SKM-1 (cell line): Measurements from ENCODE around the gene VTI1B.

Experiments used
- DNase-seq: peaks from one replicate; lab custom pipeline; 2025; ENCODE audit not compliant: unreplicated experiment; lab: John Stamatoyannopoulos, UW

VTI1B gene

GRCh38 chr14:67680121-67680602, 5.7 kb upstream of the VTI1B start:
- DNase-seq = no peak

DNA sequence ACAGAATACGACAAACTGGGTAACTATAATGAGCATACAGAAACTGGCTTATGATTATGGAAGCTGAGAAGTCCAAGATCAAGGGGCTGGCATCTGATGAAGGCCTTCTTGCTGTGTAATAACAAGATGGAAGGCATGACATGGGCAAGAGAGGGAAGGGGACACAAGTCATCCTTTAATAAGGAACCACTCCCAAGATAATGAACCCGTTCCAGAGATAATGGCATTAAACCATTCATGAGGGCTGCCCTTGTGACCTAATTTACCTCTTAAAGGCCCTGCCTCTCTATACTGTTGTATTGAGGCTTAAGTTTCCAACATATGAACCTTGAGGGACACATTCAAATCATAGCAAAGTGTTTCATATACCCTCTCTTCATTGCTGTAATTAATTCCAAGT, 4.6 kb upstream of the VTI1B start:
- DNase-seq = no peak

DNA sequence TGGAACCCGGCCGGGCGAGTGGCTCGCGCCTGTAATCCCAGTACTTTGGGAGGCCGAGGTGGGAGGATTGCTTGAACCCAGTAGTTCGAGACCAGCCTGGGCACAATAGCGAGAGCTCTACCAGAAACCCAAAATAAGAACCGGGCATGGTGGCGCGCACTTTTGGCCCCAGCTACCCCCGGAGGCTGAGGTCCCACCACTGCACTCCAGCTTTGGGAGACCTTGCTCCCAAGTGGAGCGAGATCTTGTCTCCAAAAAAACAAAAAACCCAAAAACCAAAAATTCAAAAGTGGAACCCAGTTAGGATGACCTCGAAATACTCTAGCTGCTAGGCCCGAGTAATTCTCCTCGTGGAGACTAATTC, 769 bp upstream of the VTI1B start:
- no peak for DNase-seq

DNA sequence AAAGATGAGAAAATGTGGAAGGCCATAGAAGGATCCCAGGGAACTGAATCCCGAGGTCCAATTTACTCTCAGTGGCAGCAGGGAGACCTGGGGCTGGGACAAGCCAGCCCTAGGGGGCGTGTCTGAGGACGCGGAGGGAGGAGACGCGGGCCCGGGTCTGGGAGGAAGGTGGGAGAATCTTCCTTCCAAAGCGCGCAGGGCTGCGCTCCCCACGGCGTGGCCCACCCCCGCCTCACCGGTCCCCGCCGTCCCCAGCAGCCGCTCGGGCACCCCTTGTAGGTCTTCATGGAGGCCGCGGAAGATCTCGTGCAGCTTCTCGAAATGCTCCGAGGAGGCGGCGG, 323 bp downstream of the VTI1B start:
- DNase-seq = no peak

DNA sequence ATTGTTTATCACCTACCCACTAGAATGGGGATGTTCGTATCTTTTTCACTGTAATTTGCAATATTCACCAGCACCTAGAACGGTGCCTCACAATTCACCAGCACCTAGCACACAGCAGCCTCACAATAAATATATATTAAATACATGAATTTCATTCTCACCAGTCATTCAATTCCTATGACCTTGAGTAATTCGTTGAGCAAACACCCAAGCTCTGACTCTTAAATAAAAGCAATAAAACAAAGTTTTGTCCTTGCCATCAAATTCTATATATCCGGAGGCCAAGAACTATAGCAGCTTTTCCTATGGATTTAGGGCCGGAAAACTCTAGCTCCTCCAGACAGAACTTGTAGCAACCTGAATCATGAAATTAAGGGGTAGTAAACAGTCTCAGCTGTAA, 981 bp downstream of the VTI1B start:
- no peak for DNase-seq

GRCh38 chr14:67668559-67668958, 5.9 kb downstream of the VTI1B start:
- no peak for DNase-seq

GRCh38 chr14:67666750-67667449, 7.5 kb downstream of the VTI1B start:
- DNase-seq = peak; percentile 3

- DNase-seq = no peak
These were observed 8.6 kb downstream of the VTI1B start for GRCh38 chr14:67665868-67666267.

- DNase-seq = no peak
These were observed 10.8 kb downstream of the VTI1B start for GRCh38 chr14:67663633-67664032.

GRCh38 chr14:67653651-67654280, 20.7 kb downstream of the VTI1B start:
- no peak for DNase-seq

GRCh38 chr14:67652189-67652588, 22.2 kb downstream of the VTI1B start:
- DNase-seq = no peak

GRCh38 chr14:67650694-67651093, 23.7 kb downstream of the VTI1B start:
- no peak for DNase-seq

- no peak for DNase-seq
These were observed 24.3 kb downstream of the VTI1B start for GRCh38 chr14:67650151-67650550.

- DNase-seq = no peak
These were observed 28.3 kb downstream of the VTI1B start for GRCh38 chr14:67646131-67646530.

DNA sequence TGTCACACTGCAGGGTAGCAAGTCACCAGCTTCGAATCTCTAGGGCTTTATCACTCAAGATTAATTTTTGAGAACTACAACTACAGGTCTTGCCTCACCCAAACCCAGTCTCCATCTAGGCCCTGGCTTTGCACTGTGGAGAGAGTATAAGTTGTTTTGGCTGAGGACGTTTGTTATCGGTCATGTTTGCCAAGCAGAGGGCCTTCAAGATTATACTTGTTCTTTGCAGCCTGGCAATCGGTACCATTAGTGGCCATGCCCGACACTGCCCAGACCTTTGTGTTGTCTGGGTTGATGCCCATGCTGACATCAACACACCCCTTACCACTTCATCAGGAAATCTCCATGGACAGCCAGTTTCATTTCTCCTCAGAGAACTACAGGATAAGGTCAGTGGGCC, 29.0 kb downstream of the VTI1B start:
- no peak for DNase-seq

DNA sequence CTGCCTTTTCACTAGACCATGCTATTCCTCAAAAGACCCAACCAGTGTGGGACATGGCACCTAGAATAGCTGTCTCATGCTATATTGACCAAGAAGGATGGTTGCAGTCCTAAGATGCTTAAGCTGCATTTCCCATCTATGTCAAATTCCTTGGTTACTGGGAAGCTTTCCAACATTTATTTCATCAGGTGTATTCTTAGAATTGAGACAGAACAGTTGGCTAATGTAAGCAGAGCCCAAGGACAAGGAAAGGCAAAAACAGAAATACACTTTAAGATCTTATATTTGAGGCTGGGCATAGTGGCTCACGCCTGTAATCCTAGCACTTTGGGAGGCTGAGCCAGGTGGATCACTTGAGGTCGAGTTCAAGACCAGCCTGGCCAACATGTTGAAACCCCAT, 30.0 kb downstream of the VTI1B start:
- no peak for DNase-seq

DNA sequence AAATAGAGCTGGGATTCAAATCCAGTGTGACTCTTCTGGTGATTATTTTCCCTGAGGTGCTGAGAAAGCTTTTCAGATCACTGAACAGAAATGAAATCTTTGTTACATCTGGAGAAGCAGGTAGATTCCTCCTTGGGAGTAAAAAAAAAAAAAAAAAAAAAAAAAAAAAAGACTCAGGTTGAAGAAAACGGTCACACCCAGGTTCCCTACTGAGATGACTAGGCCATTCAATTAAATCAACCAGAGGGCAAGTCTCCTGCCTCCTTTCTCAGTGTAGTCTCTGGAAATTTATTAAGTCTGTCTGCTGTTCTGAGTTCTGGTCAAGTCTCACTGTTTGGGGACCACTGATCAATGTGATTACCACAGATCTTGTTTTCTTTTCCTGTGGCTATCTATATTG, 30.7 kb downstream of the VTI1B start:
- no peak for DNase-seq

GRCh38 chr14:67641902-67642749, 32.3 kb downstream of the VTI1B start:
- DNase-seq = no peak

DNA sequence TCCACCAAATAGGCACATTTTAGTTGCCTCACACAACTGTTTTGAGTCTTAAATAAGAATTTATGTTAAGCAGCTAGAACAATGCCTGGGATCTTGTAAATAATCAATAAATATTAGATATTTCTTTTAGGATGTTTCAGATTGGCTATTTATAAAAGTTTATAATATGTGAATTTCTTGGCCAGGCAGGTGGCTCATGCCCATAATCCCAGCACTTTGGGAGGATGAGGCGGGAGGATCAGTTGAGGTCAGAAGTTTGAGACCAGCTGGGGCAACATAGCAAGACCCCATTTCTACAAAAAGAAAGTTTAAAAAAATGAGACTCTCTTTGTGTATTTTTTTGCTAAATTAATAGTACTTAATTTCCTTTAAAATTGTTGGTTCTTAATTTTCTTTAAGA, 33.0 kb downstream of the VTI1B start:
- no peak for DNase-seq

DNA sequence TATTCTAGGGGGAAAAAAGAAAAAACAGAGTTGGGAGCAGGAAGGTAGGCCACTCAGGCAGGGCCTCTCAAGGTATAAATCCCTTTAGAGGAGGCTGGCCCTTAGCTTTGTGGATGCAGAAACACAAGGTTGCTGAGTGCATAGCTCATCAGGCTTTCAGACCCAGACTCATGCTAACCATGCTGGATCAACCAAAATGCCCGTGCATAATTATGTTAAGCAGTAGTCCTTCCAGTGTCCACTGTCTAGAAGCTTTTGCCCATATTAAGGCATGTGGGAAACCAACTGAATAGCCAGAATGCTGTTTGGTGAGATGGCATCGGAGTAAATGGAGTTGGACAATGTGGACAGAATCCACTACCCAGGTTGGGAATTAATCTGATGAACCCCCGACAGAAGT, 35.8 kb downstream of the VTI1B start:
- no peak for DNase-seq

DNA sequence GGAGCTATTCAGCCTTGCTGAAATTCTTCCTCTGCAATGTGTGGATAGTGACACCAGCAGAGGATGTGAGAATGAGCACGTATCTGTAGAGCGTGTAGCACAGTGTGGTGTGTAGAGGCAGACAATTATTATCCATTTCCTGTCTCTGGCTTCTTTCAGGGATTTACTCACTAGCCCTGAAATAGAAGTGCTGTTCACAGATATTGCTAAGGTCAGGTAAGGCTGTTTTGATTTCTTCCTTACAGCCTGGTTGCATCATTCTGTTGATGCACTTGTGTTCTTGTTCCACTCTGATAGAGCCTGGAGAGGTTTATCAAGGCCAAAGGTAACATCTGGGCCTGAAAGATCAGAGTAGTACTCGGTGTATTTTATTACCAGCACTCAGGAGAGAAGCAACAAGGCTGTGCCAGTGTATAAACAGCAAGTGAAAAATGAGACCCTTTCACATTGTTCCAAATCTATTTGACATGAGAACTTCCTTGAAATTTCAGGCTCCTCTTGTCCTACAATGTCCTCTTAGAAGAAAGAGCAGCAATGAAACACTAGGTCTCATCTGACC, 38.0 kb downstream of the VTI1B start:
- DNase-seq = no peak
